Measurements from ENCODE around the gene ZNRF1. TPM values are rescaled to one million over a fixed set of nuclear protein-coding genes. Genes with fewer than 3 reads are reported as not detected.

ZNRF1 gene
- total RNA-seq, 4 donors from 2014 or later: 19.3 to 46.7 (median 32.9) TPM

GRCh38 chr16:75148311-75149195, 149.7 kb downstream of the ZNRF1 start, which contains the start of gene ZFP1:
ZFP1 (plus strand) TSS chr16:75148524; CDS start chr16:75152952, 4,428 bp downstream.
- 0 to 2% methylated on average over 49 to 59 of the region's 93 CpGs for WGBS, 2 donors
- H3K4me3 ChIP-seq (ENCODE audit: low read depth, poor library complexity, severe bottlenecking): peak within 1 kb of the TSS; percentile 96
- intact Hi-C loops (cut with DNase I; ENCODE audit: low total_unique reads): no loop called here
- peak; percentile 94 to 99 for DNase-seq (ENCODE audit: low spot score in 2 of 2)
- no peak for TF ChIP-seq POLR2A (IDR thresholded peaks at IDR 0.05)
- peak in 1 of 3 donors; percentile 41 for TF ChIP-seq CTCF (IDR thresholded peaks at IDR 0.05)

- H3K4me3 ChIP-seq (ENCODE audit: low read depth, poor library complexity, severe bottlenecking): no peak overlapping the region
- intact Hi-C loops (cut with DNase I; ENCODE audit: low total_unique reads): no loop called here
- DNase-seq (ENCODE audit: low spot score in 2 of 2): no peak
- WGBS, 2 donors: 49 to 68% methylated on average over 2 of the region's 2 CpGs
- TF ChIP-seq CTCF (IDR thresholded peaks at IDR 0.05) (no peak), POLR2A (IDR thresholded peaks at IDR 0.05) (no peak)
Observed at GRCh38 chr16:75151798-75152197, 153.0 kb downstream of the ZNRF1 start.

- DNase-seq (ENCODE audit: low spot score in 2 of 2): no peak
- no peak overlapping the region for H3K4me3 ChIP-seq (ENCODE audit: low read depth, poor library complexity, severe bottlenecking)
- TF ChIP-seq POLR2A (IDR thresholded peaks at IDR 0.05): no peak
- TF ChIP-seq CTCF (IDR thresholded peaks at IDR 0.05): no peak
- intact Hi-C loops (cut with DNase I; ENCODE audit: low total_unique reads): no loop called here
Observed at GRCh38 chr16:75152635-75153034, 153.8 kb downstream of the ZNRF1 start.

GRCh38 chr16:75160386-75160785, 161.6 kb downstream of the ZNRF1 start:
- TF ChIP-seq CTCF (IDR thresholded peaks at IDR 0.05) (no peak), POLR2A (IDR thresholded peaks at IDR 0.05) (no peak)
- H3K4me3 ChIP-seq (ENCODE audit: low read depth, poor library complexity, severe bottlenecking): no peak overlapping the region
- intact Hi-C loops (cut with DNase I; ENCODE audit: low total_unique reads): no loop called here
- 100% methylated on average over 1 of the region's 1 CpG for WGBS, 2 donors
- no peak for DNase-seq (ENCODE audit: low spot score in 2 of 2)

Other genes starting within 250 kb of the ZNRF1 start
- gene FA2H, start 224.2 kb upstream of the ZNRF1 start, total RNA-seq: 10 to 100 TPM in 1 of 4 donors, 1 to 10 TPM in 3; 4.5 to 13.7 (median 7.7) TPM
- 10 to 100 TPM; 26.0 to 59.4 (median 48.4) TPM for gene WDR59, start 13.9 kb upstream of the ZNRF1 start, total RNA-seq
- 10 to 100 TPM in 2 of 4 donors, 1 to 10 TPM in 2; 5.9 to 21.9 (median 8.9) TPM for gene LDHD, start 117.8 kb downstream of the ZNRF1 start, total RNA-seq
- gene ZFP1, start 149.5 kb downstream of the ZNRF1 start, total RNA-seq: 1 to 10 TPM; 4.8 to 8.7 (median 6.5) TPM
- 1 to 10 TPM in 1 of 4 donors, not detected in 3; 1.9 TPM for gene CTRB2, start 208.1 kb downstream of the ZNRF1 start, total RNA-seq
- 1 to 10 TPM in 1 of 4 donors, not detected in 3; 1.0 TPM for gene CTRB1, start 220.0 kb downstream of the ZNRF1 start, total RNA-seq

Data from lower leg skin (tissue), 4 donors.